PC-3 (cell line): Measurements from ENCODE around the gene TEPSIN.

Source experiments
- EZH2 ChIP-seq: fragments of 300-600 bp; sonication (generic); IDR thresholded peaks from one replicate; pipeline ENCODE4 v1.6.1; 2017; ENCODE audit warnings: antibody characterized with exemption, mild to moderate bottlenecking, low read length; ENCODE audit not compliant: unreplicated experiment
- TF ChIP-seq, protein P1 (sequence below): fragments of 300-600 bp; sonication (generic); conservative IDR thresholded peaks from 2 replicates; pipeline ENCODE4 v1.5.1; 2017; ENCODE audit warnings: antibody characterized with exemption, low read depth, mild to moderate bottlenecking, low read length

GRCh38 chr17:81183807-81184206 is 55.0 kb downstream of the TEPSIN start:
- TF ChIP-seq, protein P1, sequence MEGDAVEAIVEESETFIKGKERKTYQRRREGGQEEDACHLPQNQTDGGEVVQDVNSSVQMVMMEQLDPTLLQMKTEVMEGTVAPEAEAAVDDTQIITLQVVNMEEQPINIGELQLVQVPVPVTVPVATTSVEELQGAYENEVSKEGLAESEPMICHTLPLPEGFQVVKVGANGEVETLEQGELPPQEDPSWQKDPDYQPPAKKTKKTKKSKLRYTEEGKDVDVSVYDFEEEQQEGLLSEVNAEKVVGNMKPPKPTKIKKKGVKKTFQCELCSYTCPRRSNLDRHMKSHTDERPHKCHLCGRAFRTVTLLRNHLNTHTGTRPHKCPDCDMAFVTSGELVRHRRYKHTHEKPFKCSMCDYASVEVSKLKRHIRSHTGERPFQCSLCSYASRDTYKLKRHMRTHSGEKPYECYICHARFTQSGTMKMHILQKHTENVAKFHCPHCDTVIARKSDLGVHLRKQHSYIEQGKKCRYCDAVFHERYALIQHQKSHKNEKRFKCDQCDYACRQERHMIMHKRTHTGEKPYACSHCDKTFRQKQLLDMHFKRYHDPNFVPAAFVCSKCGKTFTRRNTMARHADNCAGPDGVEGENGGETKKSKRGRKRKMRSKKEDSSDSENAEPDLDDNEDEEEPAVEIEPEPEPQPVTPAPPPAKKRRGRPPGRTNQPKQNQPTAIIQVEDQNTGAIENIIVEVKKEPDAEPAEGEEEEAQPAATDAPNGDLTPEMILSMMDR: no peak
- TF ChIP-seq EZH2: no peak
